ENCODE results near the gene KLK8.

GRCh38 chr19:51001515-51001914 lies at the start of gene KLK8:
- no peak for TF ChIP-seq EZH2 (IDR thresholded peaks at IDR 0.05; ENCODE audit: insufficient read depth, poor library complexity, severe bottlenecking)
- no peak for TF ChIP-seq EZH2phosphoT487 (IDR thresholded peaks at IDR 0.05; ENCODE audit: insufficient read depth, low read depth)

Measured in GM23248 (cell line).